Measurements from ENCODE around the gene GVQW3.
A peak's percentile ranks its signal among the peaks of the same experiment; 100 is the strongest.

Gene GVQW3

GRCh38 chr11:76444384-76445120 lies 63.4 kb downstream of the GVQW3 start, which contains the start of gene EMSY:
Gene EMSY (plus strand): TSS chr11:76445018. CDS start chr11:76446939, 1,921 bp downstream.
- FAIRE-seq = peak; percentile 98
- DNase-seq (ENCODE audit: low spot score) = peak; percentile 99

GRCh38 chr11:76445121-76446084 lies 64.3 kb downstream of the GVQW3 start:
- FAIRE-seq (peak; percentile 81), DNase-seq (ENCODE audit: low spot score) (peak; percentile 92)

- no peak for DNase-seq (ENCODE audit: low spot score)
- no peak for FAIRE-seq
These were observed 67.4 kb downstream of the GVQW3 start for GRCh38 chr11:76448506-76448905.

- no peak for DNase-seq (ENCODE audit: low spot score)
- FAIRE-seq = no peak
These were observed 72.1 kb downstream of the GVQW3 start for GRCh38 chr11:76453248-76453647.

GRCh38 chr11:76455331-76455730 lies 74.2 kb downstream of the GVQW3 start:
- no peak for DNase-seq (ENCODE audit: low spot score)
- FAIRE-seq = no peak

- DNase-seq (ENCODE audit: low spot score) = no peak
These were observed 74.8 kb downstream of the GVQW3 start for GRCh38 chr11:76455931-76456330.

GRCh38 chr11:76456571-76456970 lies 75.4 kb downstream of the GVQW3 start:
- no peak for DNase-seq (ENCODE audit: low spot score)
- FAIRE-seq = no peak

More at GRCh38 chr11:76455931-76456330, 74.8 kb downstream of the GVQW3 start:
- no peak for FAIRE-seq

All from urothelium cell line (cell line).